HG02970 (cell line): ENCODE results near the gene RNASE2.
A peak's percentile ranks its signal among the peaks of the same experiment; 100 is the strongest.
"Not testable (repeated sequence)": the region's sequence is repeated elsewhere in the genome, so short reads cannot be mapped to it uniquely, and the experiment has no call there.

ENCODE experiments used
- ATAC-seq: cut with Tn5 transposase; IDR thresholded peaks from one replicate; pipeline ENCODE4 v1.9.1; 2021; ENCODE audit warnings: mild to moderate bottlenecking, moderate library complexity, moderate number of reproducible peaks; ENCODE audit not compliant: unreplicated experiment, low FRiP score

RNASE2 gene

DNA sequence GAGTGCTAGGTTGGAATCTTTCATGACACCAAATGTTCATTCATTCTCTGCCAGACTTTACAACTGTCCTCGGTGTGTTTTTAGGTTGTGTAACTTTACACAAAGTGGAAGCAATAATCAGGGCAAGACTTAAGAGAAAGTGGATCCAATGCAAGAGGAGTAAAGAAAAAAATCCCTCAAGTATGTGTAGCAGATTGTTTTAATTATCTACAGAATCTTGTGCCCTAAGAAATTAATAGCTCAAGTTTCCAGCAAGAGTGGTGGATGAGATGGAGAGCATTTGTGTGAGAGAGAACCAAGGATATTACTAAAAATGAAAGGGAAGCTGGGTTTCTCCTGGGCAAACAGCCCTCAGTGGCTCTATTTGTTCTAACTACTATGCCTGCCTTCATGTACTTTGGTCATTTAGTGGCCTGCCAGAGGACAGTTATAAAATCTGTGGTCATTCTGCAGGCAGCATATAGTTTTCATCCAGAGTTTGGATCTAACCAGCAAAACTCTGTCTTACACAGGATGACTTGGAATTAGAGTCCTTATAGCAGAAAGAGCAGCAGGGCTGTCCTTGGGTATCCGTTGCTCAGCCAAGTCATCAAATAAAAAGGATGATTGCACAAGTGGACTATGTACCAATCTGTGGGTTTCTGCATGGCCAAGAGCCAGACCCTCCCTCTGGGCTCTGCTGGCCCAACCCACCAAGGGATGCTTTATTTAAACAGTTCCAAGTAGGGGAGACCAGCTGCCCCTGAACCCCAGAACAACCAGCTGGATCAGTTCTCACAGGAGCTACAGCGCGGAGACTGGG, at the start of gene RNASE2:
Gene RNASE2, plus strand, starts transcription at position 752 of the 802 bp plus-strand sequence. CDS start 285 bp downstream, outside the sequence.
- not testable (repeated sequence) for ATAC-seq

DNA sequence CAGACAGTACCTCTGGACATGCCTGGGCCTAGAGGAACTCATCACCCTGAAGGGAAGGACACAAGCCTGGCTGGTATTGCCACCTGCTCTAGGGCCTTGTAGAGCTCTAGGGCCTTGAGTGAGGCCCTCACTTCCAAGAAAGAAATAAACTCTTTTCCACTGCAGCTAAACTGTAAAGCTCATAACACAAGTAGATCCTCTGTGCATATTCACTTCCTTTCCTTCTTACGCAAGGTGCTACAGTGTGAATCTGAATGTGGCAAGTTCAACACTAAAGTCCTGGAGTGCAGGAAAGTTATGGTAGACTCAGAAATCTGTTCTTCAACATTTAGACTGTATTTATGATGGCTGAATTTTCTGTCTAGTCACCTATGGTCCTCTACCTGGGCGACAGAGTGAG, 49.6 kb upstream of the RNASE2 start:
- ATAC-seq, result no peak

DNA sequence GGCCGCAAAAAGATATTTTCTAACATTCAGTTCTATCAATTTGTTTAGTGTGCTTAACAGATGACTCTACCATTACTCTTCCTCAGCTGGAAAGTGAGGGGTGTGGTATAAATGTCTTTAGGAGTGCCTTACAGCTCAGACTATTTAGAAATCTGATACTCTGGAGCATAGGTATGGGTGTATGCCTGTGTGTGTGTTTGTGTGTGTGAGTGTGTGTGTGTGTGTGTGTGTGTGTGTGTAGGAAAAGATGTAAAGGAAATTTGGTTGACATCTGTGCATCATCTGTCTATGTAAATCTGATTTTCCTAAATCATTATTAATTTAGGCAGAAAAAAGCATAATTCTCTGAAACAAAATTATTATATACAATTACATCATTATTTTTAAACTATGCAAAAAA, 48.1 kb upstream of the RNASE2 start:
- ATAC-seq, result no peak

DNA sequence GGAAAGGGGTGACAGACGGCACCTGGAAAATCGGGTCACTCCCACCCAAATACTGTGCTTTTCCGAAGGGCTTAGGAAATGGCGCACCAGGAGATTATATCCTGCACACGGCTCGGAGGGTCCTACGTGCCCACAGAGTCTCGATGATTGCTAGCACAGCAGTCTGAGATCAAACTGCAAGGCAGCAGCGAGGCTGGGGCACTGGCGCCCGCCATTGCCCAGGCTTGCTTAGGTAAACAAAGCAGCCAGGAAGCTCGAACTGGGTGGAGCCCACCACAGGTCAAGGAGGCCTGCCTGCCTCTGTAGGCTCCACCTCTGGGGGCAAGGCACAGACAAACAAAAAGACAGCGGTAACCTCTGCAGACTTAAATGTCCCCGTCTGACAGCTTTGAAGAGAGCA, 44.5 kb upstream of the RNASE2 start:
- ATAC-seq, result not testable (repeated sequence)

DNA sequence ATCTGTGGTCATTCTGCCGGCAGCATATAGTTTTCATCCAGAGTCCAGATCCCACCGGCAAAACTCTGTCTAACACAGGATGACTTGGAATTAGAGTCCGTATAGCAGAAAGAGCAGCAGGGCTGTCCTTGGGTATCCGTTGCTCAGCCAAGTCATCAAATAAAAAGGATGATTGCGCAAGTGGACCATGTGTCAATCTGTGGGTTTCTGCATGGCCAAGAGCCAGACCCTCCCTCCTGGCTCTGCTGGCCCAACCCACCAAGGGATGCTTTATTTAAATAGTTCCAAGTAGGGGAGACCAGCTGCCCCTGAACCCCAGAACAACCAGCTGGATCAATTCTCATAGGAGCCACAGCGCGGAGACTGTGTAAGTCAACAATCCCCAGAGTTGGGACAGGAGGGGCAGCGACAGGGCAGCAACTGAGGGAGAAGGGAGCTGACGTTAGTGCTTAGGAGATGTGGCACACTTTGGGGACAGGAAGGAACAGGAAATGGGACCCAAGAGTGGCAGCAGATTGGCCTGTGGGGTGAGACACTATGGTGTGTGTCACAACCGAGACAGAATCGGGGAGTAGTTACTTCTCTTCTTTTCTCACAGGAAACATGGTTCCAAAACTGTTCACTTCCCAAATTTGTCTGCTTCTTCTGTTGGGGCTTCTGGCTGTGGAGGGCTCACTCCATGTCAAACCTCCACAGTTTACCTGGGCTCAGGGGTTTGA, 36.1 kb upstream of the RNASE2 start:
- ATAC-seq, result not testable (repeated sequence)

DNA sequence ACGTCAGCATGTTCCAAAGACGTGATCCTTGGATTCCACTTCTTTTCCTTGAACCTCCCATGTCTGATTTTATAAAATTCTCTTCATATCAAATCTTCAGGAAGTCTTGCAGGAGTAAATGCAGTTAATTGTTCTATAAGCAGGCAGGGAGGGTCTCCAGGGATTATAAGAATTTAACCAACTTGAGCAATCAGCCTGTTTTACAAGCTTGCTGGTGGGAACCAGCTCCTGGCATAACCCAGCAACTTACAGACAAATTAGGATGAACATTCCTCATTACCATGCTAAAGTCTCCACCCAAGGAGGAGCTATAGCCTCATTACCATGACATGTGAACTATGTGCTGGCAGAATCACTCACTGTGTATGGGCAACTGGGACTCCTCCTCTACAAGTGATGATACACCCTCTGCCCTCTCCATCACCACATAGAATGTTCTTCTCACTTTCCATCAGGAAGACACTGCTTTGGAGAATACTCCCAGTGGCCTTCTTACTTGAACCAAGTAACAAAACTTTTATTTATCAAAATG, 31.5 kb upstream of the RNASE2 start:
- not testable (repeated sequence) for ATAC-seq

DNA sequence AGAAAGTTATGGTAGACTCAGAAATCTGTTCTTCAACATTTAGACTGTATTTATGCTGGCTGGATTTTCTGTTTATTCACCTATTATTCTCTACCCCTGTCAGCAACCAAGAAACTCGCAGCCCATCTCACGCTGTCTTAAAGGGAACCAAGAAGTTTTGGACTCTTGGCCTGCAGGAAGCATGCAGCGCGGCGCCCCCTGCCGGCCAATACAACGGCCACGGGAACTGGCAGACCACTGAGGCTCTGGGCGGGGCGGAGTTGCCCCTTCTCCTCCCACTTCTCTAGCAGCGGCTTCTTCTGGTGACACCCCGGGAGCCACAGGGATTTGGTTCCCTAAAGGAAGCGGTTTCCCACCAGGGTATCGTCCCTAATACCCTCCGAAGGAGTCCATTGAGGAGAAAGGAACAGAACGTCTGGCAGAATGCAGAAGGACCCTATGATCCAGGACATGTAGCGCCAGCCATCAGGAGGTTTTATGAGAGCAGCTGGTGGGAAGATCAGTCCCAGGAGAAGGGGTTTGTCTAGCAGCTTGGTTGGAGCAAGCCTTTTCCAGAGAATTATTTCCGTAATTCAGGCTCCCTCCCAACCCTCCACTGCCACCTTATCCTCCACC, 21.0 kb upstream of the RNASE2 start:
- no peak for ATAC-seq

DNA sequence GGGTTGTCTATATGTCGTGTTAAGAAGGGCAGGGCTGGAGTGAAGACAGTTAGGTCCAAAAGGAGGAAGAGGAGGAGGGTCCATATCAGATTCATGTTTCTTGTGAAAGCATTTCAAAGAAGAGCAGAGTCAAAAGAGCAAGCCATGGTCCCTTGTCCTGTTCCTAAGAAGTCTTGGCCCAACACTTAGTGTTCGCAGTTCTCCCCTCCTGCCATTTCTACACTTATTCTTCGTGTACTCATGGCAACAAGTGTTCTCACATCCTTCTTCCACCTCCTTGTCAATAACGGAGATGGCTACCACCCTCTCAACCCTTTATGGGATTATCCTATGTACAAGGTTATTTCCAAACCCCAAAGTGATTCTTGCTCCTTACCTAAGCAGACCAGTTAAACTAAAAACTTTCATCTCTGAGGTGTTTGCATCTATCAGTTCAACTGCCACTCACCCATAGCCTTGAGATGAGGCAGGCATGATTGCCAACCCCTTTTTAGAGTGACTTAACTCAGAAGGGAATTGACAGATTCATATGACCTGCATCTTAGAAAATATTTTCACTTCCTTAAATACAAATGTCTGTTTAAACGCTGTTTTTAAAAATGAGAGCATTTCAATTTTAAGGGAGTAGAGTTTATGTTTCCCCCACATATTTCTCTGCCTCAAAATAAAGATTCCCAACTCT, 19.8 kb upstream of the RNASE2 start:
- ATAC-seq, result no peak

DNA sequence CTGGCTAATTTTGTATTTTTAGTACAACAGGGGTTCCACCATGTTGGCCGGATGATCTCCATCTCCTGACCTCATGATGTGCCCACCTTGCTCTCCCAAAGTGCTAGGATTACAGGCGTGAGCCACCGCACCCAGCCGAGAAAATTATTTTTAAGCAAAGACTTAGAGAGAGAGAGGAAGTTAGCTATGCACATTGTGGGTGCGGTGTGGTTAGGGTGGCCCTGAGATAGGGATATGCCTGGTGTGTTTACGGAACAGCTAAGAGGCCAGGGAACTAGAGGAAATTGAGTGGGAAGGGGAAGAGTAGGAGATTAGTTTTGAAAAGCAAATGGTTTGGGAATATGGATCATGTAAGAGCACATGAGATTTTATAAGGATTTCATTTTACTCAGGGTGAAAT, 10.1 kb upstream of the RNASE2 start:
- not testable (repeated sequence) for ATAC-seq

DNA sequence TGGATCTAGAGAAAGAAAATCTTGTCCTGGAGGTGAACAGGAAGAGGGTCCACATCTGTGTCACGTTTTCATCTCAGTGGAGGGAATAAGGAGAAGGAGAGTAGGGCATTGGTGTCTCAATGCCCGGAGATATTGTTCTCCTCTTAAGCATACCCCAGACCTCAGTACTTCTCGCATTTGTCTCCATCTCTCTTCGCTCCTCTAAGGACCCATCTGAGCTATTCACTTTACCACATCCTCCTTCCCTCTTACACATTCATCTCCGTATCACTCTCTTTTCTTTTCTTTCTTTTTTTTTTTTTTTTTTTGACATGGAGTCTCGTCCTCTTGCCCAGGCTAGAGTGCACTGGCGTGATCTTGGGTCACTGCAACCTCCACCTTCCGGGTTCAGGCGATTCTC, 8.6 kb upstream of the RNASE2 start:
- ATAC-seq, result not testable (repeated sequence)

DNA sequence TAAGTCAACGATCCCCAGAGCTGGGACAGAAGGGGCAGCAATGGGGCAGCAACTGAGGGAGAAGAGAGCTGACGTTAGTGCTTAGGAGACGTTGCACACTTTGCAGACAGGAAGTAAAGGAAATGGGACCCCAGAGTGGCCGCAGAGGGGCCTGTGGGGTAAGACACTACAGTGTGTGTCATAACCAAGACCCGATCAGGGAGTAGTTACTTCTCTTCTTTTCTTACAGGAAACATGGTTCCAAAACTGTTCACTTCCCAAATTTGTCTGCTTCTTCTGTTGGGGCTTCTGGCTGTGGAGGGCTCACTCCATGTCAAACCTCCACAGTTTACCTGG, 219 bp downstream of the RNASE2 start:
- ATAC-seq, result not testable (repeated sequence)

DNA sequence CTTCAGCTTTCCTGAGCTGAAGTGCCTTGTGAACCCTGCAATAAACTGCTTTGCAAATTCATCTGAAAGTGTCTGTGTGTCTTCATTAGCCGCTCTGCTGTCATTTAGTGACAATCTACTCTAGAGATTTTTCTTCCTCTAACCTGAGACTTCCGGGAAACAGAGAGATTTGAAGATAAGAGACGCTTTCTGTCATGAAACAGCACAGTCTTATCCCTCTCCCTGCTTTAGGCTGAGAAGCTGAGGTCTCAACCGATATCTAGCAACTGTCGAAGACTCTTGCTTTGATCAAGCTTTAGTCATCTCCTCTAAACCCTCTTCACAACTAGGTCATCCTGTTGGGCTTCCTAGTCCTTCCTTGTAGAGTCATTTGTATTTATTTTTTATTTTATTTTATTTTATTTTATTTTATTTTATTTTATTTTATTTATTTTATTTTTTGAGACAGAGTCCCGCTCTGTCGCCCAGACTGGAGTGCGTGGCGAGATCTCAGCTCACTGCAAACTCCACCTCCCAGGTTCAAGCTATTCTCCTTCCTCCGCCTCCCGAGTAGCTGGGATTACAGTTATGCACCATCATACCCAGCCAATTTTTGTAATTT, 1.2 kb downstream of the RNASE2 start:
- no peak for ATAC-seq

DNA sequence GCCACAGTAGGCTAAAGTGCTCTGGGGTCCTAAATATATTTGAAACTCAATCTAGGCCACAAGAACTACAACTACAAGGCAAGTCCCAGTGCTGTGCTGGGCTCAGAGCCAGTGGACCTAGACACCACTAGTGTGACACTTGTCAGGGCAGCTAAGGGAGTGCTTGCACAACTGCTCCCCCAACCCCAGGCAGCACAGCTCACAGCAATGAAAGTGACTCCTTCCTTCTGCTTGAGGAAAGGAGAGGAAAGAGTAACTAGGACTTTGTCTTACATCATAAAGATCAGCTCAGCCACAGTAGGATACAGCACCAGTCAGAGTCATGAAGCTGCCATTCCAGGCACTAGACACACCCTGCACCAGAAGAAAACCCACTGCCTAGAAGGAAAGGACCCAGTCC, 3.7 kb downstream of the RNASE2 start:
- ATAC-seq, result not testable (repeated sequence)

DNA sequence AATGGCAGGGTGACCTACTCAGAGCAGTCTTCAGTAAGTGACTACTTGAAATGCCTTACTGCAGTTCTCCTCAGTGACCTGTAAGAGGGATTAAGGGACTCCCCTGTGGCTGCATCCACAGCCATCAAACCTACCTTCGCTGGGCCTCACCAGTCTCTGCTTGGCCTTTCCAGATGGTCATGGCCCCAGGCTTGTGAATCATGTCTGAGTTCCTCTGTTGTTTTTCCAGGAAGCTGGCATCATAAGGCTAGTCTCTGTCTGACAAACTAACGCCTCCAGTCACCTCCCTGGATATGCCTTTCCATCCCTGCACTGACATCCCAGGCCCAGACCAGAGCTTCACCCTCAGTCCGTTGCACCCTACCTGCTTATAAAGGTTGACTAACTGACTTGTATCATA, 14.0 kb downstream of the RNASE2 start:
- no peak for ATAC-seq

DNA sequence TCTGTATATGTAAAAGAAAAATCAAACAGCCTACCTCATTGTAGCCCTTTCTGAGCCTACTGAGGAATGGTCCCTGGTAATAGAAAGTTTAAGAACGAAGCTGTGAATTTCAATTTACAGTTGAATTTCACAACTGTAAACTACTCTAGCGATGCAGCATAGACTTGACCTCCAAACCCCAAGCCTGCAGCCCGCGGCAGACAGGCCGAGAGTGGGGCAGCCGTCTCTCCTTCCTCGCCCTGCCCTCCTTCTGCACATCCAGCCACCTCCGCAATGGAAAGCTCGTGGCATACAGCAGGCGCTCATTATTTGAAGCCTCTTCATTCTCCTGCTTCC, 15.3 kb downstream of the RNASE2 start:
- no peak for ATAC-seq

DNA sequence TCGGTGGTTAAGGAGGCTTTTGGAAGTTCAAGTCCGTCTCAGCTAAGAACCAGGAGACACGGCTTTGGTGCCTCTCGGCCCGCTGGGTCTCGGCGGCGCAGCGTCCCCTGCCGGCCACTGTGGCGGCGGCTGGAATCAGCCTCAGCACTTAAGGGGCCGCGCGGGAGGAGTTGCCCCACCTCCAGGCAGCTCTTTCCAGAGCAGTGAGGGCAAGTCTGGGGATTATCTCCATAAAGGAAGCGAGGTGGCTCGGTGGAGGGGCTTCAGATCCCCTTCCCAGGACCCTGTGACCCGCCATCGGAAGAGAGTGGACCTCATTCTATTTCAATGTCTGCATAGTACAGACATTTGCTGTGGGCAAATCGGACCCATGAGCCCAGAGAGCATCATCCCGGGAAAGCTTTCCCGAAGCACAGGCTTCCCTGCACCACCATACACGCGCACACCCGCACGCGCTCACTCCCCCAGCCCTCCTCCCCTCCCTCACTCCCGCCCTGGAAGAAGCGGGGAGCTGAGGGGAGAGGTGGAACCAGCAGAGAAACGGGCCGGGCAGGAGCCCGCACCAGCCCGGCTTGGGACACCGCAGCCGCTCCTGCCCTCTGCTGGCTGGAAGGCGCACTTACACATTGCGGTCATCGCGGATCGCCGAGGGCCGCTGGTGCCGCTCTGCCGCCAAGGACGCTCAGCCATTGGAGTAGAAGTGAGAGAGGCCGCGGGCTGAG, 15.9 kb downstream of the RNASE2 start:
- ATAC-seq, result peak; percentile 89

DNA sequence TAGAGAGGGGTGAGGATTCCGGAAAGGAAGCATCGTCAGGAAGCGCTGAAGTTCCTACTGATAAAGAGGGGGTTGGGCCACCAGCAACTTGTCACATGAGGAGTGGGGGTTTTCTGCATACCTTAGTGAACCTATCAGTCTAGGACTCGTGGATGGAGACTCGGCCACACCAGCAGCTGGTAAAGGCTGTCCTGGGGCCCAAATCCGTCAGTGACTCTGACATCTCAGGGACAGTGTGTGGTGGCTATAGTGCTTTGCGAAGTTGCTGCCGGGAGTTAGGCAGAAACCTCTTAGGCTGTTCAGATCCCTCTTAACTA, 16.4 kb downstream of the RNASE2 start:
- peak; percentile 7 for ATAC-seq

DNA sequence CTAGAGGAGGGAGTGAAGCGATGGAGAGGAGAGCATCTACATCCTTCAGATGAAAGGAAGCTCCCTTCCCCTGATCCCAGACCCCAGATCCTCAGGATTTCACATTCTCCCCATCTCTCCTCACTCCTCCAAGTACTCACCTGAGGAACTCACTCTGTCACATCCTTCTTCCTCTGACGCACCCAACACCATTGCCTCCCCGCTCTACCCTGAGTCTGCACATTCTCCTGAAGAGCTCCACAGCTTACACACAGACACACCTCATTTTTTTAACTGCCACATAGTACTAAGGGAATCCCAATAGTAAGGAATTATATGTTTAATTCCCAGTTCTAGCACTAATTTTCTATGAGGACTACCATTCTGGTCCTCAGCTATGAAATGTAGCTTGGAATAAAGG, 18.2 kb downstream of the RNASE2 start:
- ATAC-seq, result no peak

DNA sequence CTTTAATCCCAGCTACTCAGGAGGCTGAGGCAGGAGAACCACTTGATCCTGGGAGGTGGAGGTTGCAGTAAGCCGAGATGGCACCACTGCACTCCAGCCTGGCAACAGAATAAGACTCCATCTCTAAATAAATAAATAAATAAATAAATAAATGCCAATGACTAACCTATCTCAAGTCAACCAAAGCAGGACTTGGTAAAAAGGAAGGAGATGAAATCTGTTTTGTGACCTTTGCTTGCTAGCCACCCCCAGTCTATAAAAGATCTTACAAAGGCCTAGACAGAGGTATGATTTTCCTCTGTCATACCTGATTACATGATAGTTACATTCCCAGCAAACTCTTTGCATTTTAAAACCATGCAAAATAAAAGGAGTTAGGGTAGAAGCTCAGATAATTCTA, 21.0 kb downstream of the RNASE2 start:
- no peak for ATAC-seq

DNA sequence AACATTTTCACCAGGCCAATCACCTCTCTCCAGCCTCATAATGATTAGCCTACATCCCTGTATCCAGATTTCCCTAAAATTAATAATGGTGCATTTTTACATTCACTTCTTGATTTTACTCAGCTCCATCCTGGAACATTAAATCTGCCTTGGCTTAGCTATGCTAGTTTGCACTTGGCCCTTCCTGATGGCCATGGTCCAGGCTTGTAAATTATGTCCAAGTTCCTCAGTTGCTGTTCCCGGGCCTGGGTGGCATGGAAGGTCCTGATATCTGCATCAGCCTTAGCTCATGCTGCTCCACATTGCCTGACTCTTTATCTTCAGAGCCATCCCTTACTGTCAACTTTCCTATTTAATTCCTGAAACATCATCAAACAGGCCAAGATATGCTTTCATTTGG, 23.4 kb downstream of the RNASE2 start:
- ATAC-seq, result no peak
